NCI-H2196 treated with DMSO at 0.1 percent for 48 hours (cell line): ENCODE data around the gene TTC34.

Source experiments
- DNase-seq: peaks from one replicate; lab custom pipeline; 2025; ENCODE audit not compliant: unreplicated experiment; lab: John Stamatoyannopoulos, UW

TTC34 gene

GRCh38 chr1:2814511-2815075, 13.1 kb upstream of the TTC34 start:
- DNase-seq = no peak

DNA sequence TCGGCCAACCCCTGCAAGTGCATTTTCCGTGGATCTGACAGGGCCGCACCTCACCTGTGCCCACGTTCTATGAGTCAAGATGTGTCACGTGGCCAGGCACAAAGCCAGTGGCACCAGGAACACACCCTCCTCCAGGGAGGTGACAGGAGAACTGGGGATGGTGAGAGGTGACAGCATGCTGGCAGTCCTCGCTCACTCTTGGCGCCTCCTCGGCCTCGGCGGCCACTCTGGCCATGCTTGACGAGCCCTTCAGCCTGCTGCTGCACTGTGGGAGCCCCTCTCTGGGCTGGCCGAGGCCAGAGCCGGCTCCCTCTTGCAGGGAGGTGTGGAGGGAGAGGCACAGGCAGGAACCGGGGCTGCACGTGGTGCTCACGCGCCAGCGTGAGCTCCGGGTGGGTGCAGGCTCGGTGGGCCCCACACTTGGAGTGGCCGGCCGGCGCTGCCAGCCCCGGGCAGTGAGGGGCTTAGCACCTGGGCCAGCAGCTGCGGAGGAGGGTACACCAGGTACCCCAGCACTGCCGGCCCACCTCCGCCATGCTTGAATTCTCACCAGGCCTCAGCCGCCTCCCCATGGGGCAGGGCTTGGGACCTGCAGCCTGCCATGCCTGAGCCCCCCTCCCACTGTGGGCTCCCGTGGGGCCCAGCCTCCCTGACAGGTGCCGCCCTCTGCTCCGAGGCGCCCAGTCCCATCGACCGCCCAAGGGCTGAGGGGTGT, 11.6 kb upstream of the TTC34 start:
- no peak for DNase-seq

DNA sequence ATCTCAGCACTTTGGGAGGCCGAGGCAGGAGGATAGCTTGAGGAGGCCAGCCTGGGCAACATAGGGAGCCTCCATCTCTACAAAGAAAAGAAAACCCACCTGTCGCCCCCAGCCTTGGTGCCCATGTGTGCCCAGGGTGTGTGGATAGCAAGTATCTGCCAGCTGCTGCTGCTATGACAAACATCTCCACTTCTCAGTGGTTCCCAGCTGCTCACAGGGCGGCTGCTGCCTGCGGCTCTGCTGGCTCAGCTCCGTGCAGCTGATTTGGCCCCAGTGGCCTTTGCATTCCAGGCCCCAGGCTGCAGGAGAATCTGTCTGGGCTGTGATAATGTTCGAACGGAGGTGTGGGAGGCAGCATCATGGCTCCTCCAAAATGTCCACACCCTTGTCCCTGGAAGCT, 10.6 kb upstream of the TTC34 start:
- no peak for DNase-seq

GRCh38 chr1:2811533-2811918, 10.0 kb upstream of the TTC34 start:
- no peak for DNase-seq

DNA sequence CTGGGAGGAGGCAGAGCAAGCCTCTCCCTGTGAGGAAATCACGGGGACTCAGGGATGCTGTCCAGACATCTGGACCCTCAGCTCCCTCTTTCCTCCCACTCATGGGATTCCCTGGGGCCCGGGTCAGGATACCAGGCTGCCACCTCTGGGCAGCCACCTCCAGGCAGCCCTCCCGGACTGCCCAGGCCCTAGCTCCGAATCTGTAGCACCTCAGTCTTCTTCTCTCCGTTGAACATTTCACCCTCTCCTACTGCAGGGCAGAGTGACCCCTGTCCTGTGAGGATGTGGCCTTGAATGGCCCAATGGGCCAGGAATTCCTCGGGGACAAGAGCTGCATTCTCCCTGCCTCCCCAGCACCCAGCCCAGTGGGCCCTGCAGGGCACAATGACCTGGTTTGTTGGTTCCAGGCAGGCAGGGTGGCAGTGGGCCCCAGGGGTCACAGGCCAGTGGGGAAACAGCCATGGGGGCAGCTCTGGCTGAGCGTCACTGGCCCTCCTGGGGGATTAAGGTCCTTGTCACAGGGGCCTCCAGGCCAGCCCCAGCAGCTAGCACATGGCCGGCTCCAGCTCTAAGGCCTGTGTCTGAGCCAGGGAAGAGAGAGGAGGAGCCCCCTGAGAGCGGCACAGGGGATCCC, 9.5 kb upstream of the TTC34 start:
- no peak for DNase-seq

- no peak for DNase-seq
These were observed 8.8 kb upstream of the TTC34 start for GRCh38 chr1:2810281-2810680.

- DNase-seq = no peak
These were observed 8.2 kb upstream of the TTC34 start for GRCh38 chr1:2809656-2810055.

DNA sequence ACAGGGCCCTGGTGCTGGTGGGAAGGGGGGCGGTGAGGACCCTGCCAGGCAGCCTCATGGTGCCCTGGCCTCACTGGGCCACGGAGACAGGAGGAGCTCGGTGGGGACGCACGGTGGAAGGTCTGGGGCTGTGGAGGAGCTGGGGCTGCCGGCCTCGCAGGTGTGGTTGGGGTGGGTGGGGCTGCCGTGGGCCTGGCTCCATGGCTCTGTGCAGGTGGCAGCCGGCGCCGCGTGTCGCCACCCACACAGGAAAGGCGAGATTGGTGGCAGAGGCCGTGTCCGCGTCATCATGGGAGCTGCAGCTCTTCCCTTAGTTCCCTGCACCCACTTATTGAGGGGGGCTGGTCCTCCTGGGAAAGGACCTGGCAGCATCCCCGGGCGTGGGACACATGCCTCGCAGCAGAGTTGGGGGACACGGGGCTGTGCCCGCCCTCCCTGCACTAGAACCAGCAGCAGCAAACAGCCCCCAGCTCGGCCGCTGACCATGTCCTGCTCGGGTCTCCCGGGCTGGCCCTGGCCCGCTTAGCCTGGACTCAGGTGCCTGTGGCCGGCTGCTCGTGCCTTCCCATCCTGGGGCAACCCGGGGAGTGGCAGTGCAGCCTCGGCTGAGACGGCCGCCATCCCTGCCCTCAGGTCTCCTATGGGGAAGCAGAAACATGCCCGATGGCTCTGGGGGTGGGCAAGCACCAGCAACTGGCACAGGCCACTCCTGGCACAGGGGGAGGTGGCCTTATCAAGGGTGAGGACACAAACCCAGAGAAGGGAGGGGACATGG, 7.5 kb upstream of the TTC34 start:
- DNase-seq = no peak

GRCh38 chr1:2808386-2808705, 6.9 kb upstream of the TTC34 start:
- DNase-seq = no peak

DNA sequence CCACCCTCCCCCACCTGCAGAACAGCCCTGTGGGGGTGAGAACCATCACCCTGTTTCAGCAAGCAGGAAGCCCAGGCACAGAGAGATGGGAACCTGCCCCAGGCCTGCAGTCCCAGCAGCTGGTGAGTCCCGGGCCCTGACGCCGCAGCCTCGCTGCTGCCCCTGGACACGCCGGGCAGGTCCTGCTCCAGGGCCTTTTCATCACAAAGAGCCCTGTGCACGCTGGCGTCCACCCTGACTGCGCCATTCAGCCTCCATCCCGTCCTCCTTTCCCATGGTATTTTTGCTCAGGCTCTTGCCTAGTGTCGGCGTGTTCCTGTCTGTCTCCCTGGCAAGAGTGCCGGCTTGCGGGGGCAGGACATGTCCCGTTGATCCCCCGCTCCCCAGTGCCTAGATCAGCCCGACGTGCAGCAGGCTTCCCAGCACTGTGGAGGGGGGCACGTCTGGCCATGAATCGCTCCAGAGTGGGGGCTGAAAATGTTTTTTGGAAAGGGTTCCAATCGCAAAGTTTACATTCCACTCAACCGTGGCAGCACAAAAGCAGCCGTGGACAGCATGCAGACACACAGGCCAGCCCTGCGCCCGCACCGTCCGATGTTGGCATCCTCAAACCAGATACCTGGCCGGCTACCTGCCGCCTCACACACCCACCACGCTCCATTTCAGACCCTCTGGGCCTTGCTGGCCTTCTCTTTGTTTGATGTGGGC, 6.3 kb upstream of the TTC34 start:
- no peak for DNase-seq

- DNase-seq = no peak
These were observed 5.5 kb upstream of the TTC34 start for GRCh38 chr1:2807036-2807435.

DNA sequence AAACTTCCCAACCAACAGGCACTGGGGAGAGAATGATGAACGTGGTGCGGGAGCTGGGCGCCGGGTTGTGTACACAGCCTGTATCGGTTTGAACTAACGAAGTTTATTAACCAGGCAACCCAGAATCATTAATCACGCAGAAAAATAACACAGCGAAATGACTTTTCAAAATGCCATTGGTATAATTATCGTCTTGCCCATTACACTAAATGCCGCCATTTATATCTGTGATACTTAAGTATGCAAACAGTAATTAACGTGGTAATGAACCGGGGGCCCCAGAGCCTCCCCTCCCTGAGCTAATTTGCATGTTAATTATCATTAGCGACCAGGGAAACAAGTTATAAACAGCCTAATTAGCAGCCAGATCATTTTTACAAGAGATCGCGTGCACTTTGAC, 5.1 kb upstream of the TTC34 start:
- no peak for DNase-seq

GRCh38 chr1:2805801-2806430, 4.4 kb upstream of the TTC34 start:
- no peak for DNase-seq

GRCh38 chr1:2804628-2805351, 3.3 kb upstream of the TTC34 start:
- DNase-seq = no peak

DNA sequence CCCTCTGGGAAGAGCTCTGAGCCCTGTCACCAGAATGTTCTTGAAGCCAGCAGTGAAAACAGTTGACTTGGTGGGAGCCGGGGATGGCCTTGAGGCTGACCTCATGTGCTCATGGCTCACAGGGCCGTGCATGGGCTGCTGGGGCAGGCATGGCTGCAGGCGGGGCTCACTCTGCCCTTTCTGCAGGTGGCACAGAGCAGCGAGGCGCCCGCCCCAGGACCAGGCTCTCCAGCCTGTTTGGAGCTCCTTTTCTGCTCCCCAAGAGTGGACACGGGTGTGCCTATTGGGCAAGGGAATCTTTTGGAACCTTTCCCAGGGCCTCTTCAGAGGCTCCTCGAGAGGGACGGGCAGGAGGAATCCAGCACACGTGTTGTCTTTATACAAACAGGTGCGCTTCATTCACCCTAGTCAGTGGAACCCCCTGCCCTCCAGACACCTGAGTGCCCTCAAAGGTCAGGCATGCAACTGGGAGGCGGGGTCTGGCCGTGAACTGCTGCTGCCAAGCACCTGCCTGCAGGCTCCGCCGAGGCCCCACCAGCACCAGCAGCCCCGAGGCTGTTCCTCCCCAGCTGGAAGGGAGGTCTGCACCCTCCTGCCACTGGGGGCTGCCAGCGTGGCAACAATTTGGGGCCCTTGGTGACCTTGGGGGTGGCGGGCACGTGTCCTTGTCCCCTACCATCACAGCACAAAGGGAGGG, 2.6 kb upstream of the TTC34 start:
- peak; percentile 6 for DNase-seq

DNA sequence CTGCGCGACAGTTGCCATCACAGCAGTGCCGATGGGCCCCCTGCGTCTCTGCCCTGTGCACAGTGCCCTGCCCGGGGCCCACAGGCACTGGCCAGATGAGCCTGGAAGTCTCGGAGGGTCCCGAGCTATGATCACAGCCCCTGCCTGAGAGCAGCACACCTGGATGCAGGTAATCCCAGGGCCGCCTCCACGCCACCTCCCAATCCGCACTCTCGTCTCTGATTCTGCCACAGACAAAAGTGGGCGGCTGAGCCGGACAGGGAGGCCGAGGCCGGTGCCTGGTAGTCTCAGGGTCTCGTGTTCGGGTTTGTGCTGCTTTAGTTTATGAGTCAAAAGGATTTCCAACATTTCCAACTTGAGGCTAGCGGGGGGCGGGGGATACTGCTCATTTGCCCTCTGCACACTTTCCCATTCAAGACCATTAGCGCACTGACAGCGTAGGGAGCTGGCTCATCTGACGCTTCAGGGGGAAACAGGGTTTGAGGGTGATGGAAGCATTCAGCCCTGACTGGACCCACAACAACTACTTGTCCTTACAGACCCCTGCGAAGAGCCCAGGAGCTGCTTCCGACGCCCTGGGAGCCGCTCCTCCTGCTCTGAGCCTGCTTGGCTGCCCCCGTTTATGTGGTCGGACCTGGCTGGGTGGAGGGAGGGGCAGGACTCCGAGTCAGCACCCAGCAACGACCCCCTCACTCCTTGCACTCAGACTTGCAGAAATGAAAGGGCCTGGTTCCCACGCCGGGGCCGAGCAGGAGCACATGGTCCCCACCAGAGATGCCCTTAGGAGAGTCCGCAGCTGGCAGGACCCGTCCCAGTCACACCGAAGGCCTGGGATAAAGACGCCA, 1.8 kb upstream of the TTC34 start:
- DNase-seq = no peak

GRCh38 chr1:2802421-2802961, 998 bp upstream of the TTC34 start:
- no peak for DNase-seq

DNA sequence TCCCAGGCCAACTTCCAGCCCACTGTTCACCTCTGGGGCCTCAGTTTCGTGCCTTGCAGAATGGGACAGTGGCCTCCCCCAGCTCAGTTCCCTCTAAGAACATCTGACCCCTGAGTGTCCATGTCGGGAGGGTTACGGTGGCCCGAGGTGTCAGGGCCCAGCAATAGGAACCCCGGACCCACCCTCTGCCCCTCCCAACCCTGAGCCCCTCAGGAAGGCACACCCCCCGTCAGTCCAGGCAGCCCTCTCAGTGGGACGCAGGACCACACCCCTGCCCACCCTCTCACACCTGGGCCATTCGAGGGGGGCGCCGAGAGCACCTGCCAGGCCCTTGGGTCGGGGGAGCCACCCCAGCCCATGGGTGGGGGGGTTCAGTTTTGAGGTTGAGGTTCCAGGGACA, 447 bp downstream of the TTC34 start:
- no peak for DNase-seq

DNA sequence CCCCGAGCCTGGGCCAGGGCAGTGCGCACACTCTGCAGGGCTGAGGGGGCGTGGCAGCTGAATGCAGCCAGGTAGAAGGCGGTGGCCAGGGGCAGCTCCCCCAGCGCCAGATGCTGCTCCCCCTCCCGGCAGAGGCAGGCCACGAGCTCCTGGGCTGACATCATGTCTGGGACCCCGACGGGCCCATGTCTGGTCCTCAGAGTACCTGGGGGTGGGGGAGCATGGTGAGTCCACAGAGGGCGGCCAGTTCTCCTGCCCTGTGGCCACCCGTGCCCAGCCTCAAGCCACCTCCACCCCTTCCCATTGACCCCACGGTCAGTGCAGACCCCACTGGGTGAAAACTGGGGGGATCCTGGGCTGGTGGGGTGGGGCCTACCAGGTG, 838 bp downstream of the TTC34 start:
- DNase-seq = no peak
